ENCODE data around the gene HECW1. TPM values are rescaled to one million over a fixed set of nuclear protein-coding genes. Genes with fewer than 3 reads are reported as not detected.

Gene HECW1
- total RNA-seq, 1 experiment from 2014 or later, result 0.77 TPM

DNA sequence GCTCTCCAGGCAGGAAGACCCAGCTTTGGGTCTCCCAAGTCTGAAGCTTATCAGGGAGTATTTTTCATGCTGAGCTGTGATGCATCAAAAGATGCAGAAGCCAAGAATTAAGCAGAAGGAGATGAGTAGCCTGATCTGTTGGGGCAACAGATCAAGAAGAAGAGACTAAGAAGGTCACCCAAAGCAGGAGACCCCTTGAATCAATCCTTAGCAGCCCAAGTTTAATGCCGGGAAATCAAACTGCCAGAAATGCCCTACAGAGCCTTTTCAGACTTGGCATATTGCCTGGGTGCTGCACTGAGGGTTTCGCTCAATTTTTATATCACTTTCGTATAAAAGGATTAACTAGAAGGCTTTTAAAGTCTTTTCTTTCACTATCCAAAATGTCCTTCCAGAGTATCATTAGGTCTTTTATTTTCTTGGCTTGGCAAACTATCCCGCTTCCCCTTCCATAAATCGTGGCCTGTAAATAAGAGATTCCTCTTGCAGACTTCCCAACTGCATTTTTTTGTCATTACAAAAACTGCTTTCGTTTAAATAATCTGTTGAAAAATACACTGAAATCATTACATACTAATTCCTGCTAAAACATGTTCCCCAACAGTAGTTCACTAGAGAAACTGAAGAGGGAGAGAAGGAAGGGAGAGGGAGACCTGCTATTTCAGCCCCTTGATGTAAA lies 421.5 kb downstream of the HECW1 start:
- BruUV-seq (replicated peaks), result no TSS peak
- H3K4me3 ChIP-seq (ENCODE audit: low read depth in 2 of 2, low read length in 2 of 2), result no peak overlapping the region
- H3K27me3 ChIP-seq (ENCODE audit: control insufficient read depth, insufficient read depth, low read length), result peaks cover 8% of the 10 kb centered on the region
- H3K4me1 ChIP-seq (ENCODE audit: control insufficient read depth, insufficient read depth, low read length), result no peaks in the 10 kb centered on the region
- in situ Hi-C loops (cut with HindIII; ENCODE audit: low pct_unique_long_range_greater_than_20kb, low sequenced_read_pairs) (no loop called here), intact Hi-C loops (cut with micrococcal nuclease; ENCODE audit: unreplicated experiment) (no loop called here)
- no peak overlapping the region for H3K27ac ChIP-seq (ENCODE audit: low read length)
- H3K9me3 ChIP-seq (ENCODE audit: control insufficient read depth, insufficient read depth, low read depth, low read length), result no peaks in the 10 kb centered on the region
- TF ChIP-seq POLR2AphosphoS5 (IDR thresholded peaks at IDR 0.05; ENCODE audit: low read depth, low read length), result no peak
- no peak for TF ChIP-seq TCF7L2 (IDR thresholded peaks at IDR 0.05; ENCODE audit: low read depth, low read length)
- no peaks in the 10 kb centered on the region for H3K36me3 ChIP-seq (ENCODE audit: control insufficient read depth, insufficient read depth, low read length)
- ChIA-PET POLR2A (no interaction called here), CTCF (no interaction called here)
- DNase-seq (ENCODE audit: low read depth, low spot score), result no peak
- no peak for ATAC-seq

DNA sequence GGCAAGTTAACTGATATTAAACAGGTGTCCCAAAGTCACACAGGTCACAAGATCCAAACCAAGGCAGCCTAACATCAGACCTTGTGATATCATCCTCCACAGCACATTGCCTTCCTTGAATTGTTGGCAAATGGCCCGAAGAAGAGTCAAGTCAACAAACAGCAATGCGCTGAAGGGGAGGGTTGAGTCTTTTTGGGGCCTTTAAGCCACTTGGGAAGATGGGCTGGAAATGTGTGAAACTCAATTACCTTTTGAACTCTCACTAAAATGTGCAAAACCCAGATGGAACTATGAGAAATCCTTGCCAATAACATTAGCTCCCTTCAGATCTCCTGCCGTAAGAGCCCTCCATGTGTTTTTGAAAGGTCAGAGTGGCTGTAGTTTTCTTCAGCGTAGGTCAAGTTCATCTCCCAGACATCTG lies 422.6 kb downstream of the HECW1 start:
- H3K9me3 ChIP-seq (ENCODE audit: control insufficient read depth, insufficient read depth, low read depth, low read length), result no peaks in the 10 kb centered on the region
- BruUV-seq (replicated peaks), result no TSS peak
- TF ChIP-seq TCF7L2 (IDR thresholded peaks at IDR 0.05; ENCODE audit: low read depth, low read length), result no peak
- TF ChIP-seq SIN3A (IDR thresholded peaks at IDR 0.05; ENCODE audit: borderline replicate concordance, insufficient read depth, low read depth, low read length), result no peak
- TF ChIP-seq, protein P1, sequence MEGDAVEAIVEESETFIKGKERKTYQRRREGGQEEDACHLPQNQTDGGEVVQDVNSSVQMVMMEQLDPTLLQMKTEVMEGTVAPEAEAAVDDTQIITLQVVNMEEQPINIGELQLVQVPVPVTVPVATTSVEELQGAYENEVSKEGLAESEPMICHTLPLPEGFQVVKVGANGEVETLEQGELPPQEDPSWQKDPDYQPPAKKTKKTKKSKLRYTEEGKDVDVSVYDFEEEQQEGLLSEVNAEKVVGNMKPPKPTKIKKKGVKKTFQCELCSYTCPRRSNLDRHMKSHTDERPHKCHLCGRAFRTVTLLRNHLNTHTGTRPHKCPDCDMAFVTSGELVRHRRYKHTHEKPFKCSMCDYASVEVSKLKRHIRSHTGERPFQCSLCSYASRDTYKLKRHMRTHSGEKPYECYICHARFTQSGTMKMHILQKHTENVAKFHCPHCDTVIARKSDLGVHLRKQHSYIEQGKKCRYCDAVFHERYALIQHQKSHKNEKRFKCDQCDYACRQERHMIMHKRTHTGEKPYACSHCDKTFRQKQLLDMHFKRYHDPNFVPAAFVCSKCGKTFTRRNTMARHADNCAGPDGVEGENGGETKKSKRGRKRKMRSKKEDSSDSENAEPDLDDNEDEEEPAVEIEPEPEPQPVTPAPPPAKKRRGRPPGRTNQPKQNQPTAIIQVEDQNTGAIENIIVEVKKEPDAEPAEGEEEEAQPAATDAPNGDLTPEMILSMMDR (IDR thresholded peaks at IDR 0.05), result no peak
- no peak for TF ChIP-seq POLR2AphosphoS5 (IDR thresholded peaks at IDR 0.05; ENCODE audit: low read depth, low read length)
- TF ChIP-seq, protein P2, sequence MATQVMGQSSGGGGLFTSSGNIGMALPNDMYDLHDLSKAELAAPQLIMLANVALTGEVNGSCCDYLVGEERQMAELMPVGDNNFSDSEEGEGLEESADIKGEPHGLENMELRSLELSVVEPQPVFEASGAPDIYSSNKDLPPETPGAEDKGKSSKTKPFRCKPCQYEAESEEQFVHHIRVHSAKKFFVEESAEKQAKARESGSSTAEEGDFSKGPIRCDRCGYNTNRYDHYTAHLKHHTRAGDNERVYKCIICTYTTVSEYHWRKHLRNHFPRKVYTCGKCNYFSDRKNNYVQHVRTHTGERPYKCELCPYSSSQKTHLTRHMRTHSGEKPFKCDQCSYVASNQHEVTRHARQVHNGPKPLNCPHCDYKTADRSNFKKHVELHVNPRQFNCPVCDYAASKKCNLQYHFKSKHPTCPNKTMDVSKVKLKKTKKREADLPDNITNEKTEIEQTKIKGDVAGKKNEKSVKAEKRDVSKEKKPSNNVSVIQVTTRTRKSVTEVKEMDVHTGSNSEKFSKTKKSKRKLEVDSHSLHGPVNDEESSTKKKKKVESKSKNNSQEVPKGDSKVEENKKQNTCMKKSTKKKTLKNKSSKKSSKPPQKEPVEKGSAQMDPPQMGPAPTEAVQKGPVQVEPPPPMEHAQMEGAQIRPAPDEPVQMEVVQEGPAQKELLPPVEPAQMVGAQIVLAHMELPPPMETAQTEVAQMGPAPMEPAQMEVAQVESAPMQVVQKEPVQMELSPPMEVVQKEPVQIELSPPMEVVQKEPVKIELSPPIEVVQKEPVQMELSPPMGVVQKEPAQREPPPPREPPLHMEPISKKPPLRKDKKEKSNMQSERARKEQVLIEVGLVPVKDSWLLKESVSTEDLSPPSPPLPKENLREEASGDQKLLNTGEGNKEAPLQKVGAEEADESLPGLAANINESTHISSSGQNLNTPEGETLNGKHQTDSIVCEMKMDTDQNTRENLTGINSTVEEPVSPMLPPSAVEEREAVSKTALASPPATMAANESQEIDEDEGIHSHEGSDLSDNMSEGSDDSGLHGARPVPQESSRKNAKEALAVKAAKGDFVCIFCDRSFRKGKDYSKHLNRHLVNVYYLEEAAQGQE (IDR thresholded peaks at IDR 0.05; ENCODE audit: insufficient read depth in 1 of 2, low read depth in 2 of 2, low read length in 1 of 2), result no peak
- ChIA-PET CTCF (no interaction called here), POLR2A (no interaction called here)
- intact Hi-C loops (cut with micrococcal nuclease; ENCODE audit: unreplicated experiment), result no loop called here
- no peak overlapping the region for H3K4me3 ChIP-seq (ENCODE audit: low read depth in 2 of 2, low read length in 2 of 2)
- H3K4me1 ChIP-seq (ENCODE audit: control insufficient read depth, insufficient read depth, low read length), result no peaks in the 10 kb centered on the region
- ATAC-seq, result no peak
- in situ Hi-C loops (cut with HindIII; ENCODE audit: low pct_unique_long_range_greater_than_20kb, low sequenced_read_pairs), result no loop called here
- no peak overlapping the region for H3K27ac ChIP-seq (ENCODE audit: low read length)
- peaks cover 14% of the 10 kb centered on the region for H3K27me3 ChIP-seq (ENCODE audit: control insufficient read depth, insufficient read depth, low read length)
- no peak for DNase-seq (ENCODE audit: low read depth, low spot score)
- no peaks in the 10 kb centered on the region for H3K36me3 ChIP-seq (ENCODE audit: control insufficient read depth, insufficient read depth, low read length)

DNA sequence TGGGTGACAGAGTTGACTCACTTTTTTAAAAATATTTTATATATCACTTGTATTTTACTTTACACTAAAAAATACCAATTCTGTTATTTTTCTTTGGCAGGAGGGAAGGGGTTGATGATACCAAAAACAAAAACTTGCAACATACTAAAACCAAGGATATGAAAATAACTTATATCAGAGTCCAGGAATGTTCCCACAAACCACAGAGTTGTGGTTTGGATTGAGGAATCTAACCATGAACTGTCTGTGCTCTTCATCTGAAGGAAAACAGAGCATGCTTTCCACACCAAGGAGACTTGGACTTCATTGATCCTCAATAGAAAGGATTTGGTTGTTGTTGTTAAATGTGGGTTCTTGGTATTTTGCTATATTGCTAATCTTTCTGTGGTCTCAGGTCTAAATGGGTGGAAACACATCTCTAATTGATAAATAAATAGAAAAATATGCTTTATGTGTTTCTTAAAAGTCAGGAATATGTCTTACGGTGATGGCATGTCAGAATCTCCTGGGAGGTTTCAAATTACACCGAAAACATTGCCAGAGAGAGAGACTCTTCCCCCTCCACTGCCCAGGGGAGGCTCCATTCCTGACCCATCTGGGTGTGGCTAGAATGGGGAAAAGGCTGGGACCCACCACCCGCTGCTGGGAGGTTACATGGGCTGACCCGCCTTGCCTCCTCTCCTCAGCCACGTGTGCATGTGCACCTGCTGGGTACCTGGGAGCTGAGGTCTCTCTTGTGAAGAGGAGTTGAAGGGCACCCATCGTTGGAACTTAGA lies 423.6 kb downstream of the HECW1 start:
- intact Hi-C loops (cut with micrococcal nuclease; ENCODE audit: unreplicated experiment) (no loop called here), in situ Hi-C loops (cut with HindIII; ENCODE audit: low pct_unique_long_range_greater_than_20kb, low sequenced_read_pairs) (no loop called here)
- H3K4me3 ChIP-seq (ENCODE audit: low read depth in 2 of 2, low read length in 2 of 2), result no peak overlapping the region
- BruUV-seq (replicated peaks), result no TSS peak
- no peak overlapping the region for H3K27ac ChIP-seq (ENCODE audit: low read length)
- DNase-seq (ENCODE audit: low read depth, low spot score) (no peak), ATAC-seq (no peak)
- peaks cover 10% of the 10 kb centered on the region for H3K27me3 ChIP-seq (ENCODE audit: control insufficient read depth, insufficient read depth, low read length)
- CTCF ChIA-PET, result no interaction called here
- TF ChIP-seq SIN3A (IDR thresholded peaks at IDR 0.05; ENCODE audit: borderline replicate concordance, insufficient read depth, low read depth, low read length) (no peak), TCF7L2 (IDR thresholded peaks at IDR 0.05; ENCODE audit: low read depth, low read length) (no peak), POLR2AphosphoS5 (IDR thresholded peaks at IDR 0.05; ENCODE audit: low read depth, low read length) (no peak)
- TF ChIP-seq, protein P1 (IDR thresholded peaks at IDR 0.05), result no peak
- TF ChIP-seq, protein P2 (IDR thresholded peaks at IDR 0.05; ENCODE audit: insufficient read depth in 1 of 2, low read depth in 2 of 2, low read length in 1 of 2), result no peak
- H3K4me1 ChIP-seq (ENCODE audit: control insufficient read depth, insufficient read depth, low read length), result no peaks in the 10 kb centered on the region
- H3K36me3 ChIP-seq (ENCODE audit: control insufficient read depth, insufficient read depth, low read length), result no peaks in the 10 kb centered on the region
- no peaks in the 10 kb centered on the region for H3K9me3 ChIP-seq (ENCODE audit: control insufficient read depth, insufficient read depth, low read depth, low read length)
- POLR2A ChIA-PET, result no interaction called here
